Measurements from ENCODE around the gene LIPT2.

- TF ChIP-seq ZNF8 (CRISPR knock-in tag; IDR thresholded peaks at IDR 0.05) = no peak
- TF ChIP-seq TCF4 (CRISPR knock-in tag; IDR thresholded peaks at IDR 0.05; ENCODE audit: borderline replicate concordance) = no peak
- no peak for TF ChIP-seq PATZ1 (CRISPR knock-in tag; IDR thresholded peaks at IDR 0.05; ENCODE audit: borderline replicate concordance)
- TF ChIP-seq CSDC2 (CRISPR knock-in tag; IDR thresholded peaks at IDR 0.05) = no peak
- TF ChIP-seq RARB (CRISPR knock-in tag; IDR thresholded peaks at IDR 0.05) = no peak
- no peak for TF ChIP-seq ZFP3 (CRISPR knock-in tag; IDR thresholded peaks at IDR 0.05)
- no peak for TF ChIP-seq ARNTL (CRISPR knock-in tag; IDR thresholded peaks at IDR 0.05; ENCODE audit: borderline replicate concordance, low read depth)
These were observed 40.9 kb upstream of the LIPT2 start for GRCh38 chr11:74534216-74534945.

All from SK-N-SH treated with all-trans-retinoic acid at 6 μM for 48 hours (cell line).